Nasal cavity respiratory epithelium epithelial cell of viscerocranial mucosa (primary cell): ENCODE data around the gene OR1L1. TPM values are rescaled to one million over a fixed set of nuclear protein-coding genes. Genes with fewer than 3 reads are reported as not detected.

ENCODE experiments used
- total RNA-seq: library from RNA; depleted of rRNA; stranded (reverse); fragments of >200 nt; gene quantifications from 2 replicates; pipeline ENCODE4 v1.2.3, GENCODE V29; 2014

Gene OR1L1
- not detected in 2 replicates for total RNA-seq

DNA sequence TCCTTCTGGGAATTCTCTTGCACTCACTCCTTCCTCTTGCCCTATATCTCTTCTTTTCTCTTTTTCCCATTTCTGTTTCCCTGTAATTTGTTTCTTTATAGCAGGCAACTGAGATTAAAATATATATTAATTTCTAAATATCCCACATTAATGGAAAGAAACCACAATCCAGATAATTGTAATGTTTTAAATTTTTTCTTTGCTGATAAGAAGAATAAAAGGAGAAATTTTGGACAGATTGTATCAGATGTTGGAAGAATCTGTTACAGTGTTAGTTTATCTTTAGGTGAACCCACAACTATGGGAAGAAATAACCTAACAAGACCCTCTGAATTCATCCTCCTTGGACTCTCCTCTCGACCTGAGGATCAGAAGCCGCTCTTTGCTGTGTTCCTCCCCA is at the start of gene OR1L1:
Gene OR1L1, plus strand, starts transcription at position 301 of the 400 bp plus-strand sequence. Its CDS starts 0 bp downstream, at position 301.

GRCh38 chr9:122614362-122614761 is 47.2 kb upstream of the OR1L1 start, which contains the start of gene OR1Q1:
Gene OR1Q1, plus strand, starts transcription at chr9:122614738. Its CDS starts 0 bp downstream, at chr9:122614738.

GRCh38 chr9:122657527-122657926 is 4.0 kb upstream of the OR1L1 start, which contains the start of gene OR1B1:
Gene OR1B1, minus strand, starts transcription at chr9:122657627.

Other genes with a start within 250 kb of the OR1L1 start
- gene OR1J1, start 183.8 kb upstream of the OR1L1 start, total RNA-seq = not detected in 2 replicates
- gene OR1J2, start 150.9 kb upstream of the OR1L1 start, total RNA-seq = not detected in 2 replicates
- not detected in 2 replicates for gene OR1J4, start 142.6 kb upstream of the OR1L1 start, total RNA-seq
- gene OR1N1, start 134.4 kb upstream of the OR1L1 start, total RNA-seq = not detected in 2 replicates
- gene OR1N2, start 108.6 kb upstream of the OR1L1 start, total RNA-seq = not detected in 2 replicates
- gene OR1L8, start 78.3 kb upstream of the OR1L1 start, total RNA-seq = not detected in 2 replicates
- gene OR1Q1, start 47.0 kb upstream of the OR1L1 start, total RNA-seq = not detected in 2 replicates
- not detected in 2 replicates for gene OR1B1, start 4.1 kb upstream of the OR1L1 start, total RNA-seq
- not detected in 2 replicates for gene OR1L3, start 13.4 kb downstream of the OR1L1 start, total RNA-seq
- not detected in 2 replicates for gene OR1L4, start 62.3 kb downstream of the OR1L1 start, total RNA-seq
- gene OR1L6, start 80.6 kb downstream of the OR1L1 start, total RNA-seq = not detected in 2 replicates
- not detected in 2 replicates for gene OR5C1, start 127.2 kb downstream of the OR1L1 start, total RNA-seq
- not detected in 2 replicates for gene OR1K1, start 138.4 kb downstream of the OR1L1 start, total RNA-seq
- gene PDCL, start 166.9 kb downstream of the OR1L1 start, total RNA-seq = 24.9 and 33.2 TPM in 2 replicates
- gene RC3H2, start 243.6 kb downstream of the OR1L1 start, total RNA-seq = 57.8 and 81.7 TPM in 2 replicates